Neural progenitor cell (in vitro differentiated cells): Measurements from ENCODE around the gene MGMT. TPM values are rescaled to one million over a fixed set of nuclear protein-coding genes. Genes with fewer than 3 reads are reported as not detected.

Source experiments
- DNase-seq: peaks from one replicate; pipeline ENCODE4 v3.0.0-alpha.2; 2016; ENCODE audit warnings: low spot score
- H2AFZ ChIP-seq: fragments of 200-600 bp; sonication (generic); replicated peaks from 2 replicates; pipeline ENCODE4 v1.6.1; 2016; ENCODE audit warnings: antibody characterized with exemption
- H3F3A ChIP-seq: fragments of 200-600 bp; sonication (generic); 2 replicates; pipeline ENCODE4 v1.6.1; 2016; ENCODE audit warnings: antibody characterized with exemption, low read depth
- H3K27ac ChIP-seq: fragments of 200-600 bp; sonication (generic); 2 replicates; pipeline ENCODE4 v1.5.1; 2016; ENCODE audit warnings: mild to moderate bottlenecking
- H3K27me3 ChIP-seq: fragments of 200-600 bp; sonication (generic); 2 replicates; pipeline ENCODE4 v1.6.1; 2016; ENCODE audit warnings: mild to moderate bottlenecking, moderate library complexity
- H3K36me3 ChIP-seq: fragments of 200-600 bp; sonication (generic); 2 replicates; pipeline ENCODE4 v1.5.1; 2016
- H3K4me1 ChIP-seq: fragments of 200-600 bp; sonication (generic); 2 replicates; pipeline ENCODE4 v1.6.1; 2016; ENCODE audit warnings: mixed run types
- H3K4me2 ChIP-seq: fragments of 200-600 bp; sonication (generic); 2 replicates; pipeline ENCODE4 v1.6.1; 2016
- H3K4me3 ChIP-seq: fragments of 200-600 bp; sonication (generic); 2 replicates; pipeline ENCODE4 v1.5.1; 2016
- H3K79me2 ChIP-seq: fragments of 200-600 bp; sonication (generic); 2 replicates; pipeline ENCODE4 v1.6.1; 2016; ENCODE audit warnings: low read depth
- H3K9ac ChIP-seq: fragments of 200-600 bp; sonication (generic); 2 replicates; pipeline ENCODE4 v1.6.1; 2016
- H3K9me3 ChIP-seq: fragments of 200-600 bp; sonication (generic); 2 replicates; pipeline ENCODE4 v1.5.1; 2016; ENCODE audit warnings: low read depth
- H4K20me1 ChIP-seq: fragments of 200-600 bp; sonication (generic); 2 replicates; pipeline ENCODE4 v1.6.1; 2016; ENCODE audit warnings: low read depth
- H3K27ac Mint-ChIP-seq: 3 replicates; pipeline ENCODE4 v1.8.0; 2021; ENCODE audit warnings: mixed read lengths
- H3K27me3 Mint-ChIP-seq: 2 replicates; pipeline ENCODE4 v1.8.0; 2022; ENCODE audit warnings: low read depth, mild to moderate bottlenecking, inconsistent platforms, moderate library complexity, mixed read lengths; ENCODE audit not compliant: insufficient read depth
- H3K36me3 Mint-ChIP-seq: 3 replicates; pipeline ENCODE4 v1.8.0; 2021; ENCODE audit warnings: mixed read lengths
- H3K4me1 Mint-ChIP-seq: 3 replicates; pipeline ENCODE4 v1.8.0; 2021; ENCODE audit warnings: mixed read lengths
- H3K4me3 Mint-ChIP-seq: 3 replicates; pipeline ENCODE4 v1.8.0; 2021; ENCODE audit warnings: mild to moderate bottlenecking, moderate library complexity, mixed read lengths
- H3K9me3 Mint-ChIP-seq: 3 replicates; pipeline ENCODE4 v1.8.0; 2020; ENCODE audit warnings: mixed read lengths
- CTCF ChIP-seq: fragments of 200-600 bp; sonication (generic); IDR thresholded peaks from 2 replicates; pipeline ENCODE4 v1.5.1; 2017; ENCODE audit warnings: antibody characterized with exemption, mild to moderate bottlenecking
- EZH2 ChIP-seq: fragments of 200-600 bp; sonication (generic); IDR thresholded peaks from 2 replicates; pipeline ENCODE4 v1.6.1; 2017; ENCODE audit warnings: antibody characterized with exemption, mild to moderate bottlenecking, moderate library complexity
- EZH2phosphoT487 ChIP-seq: fragments of 200-600 bp; sonication (generic); IDR thresholded peaks from 2 replicates; pipeline ENCODE4 v1.6.1; 2017; ENCODE audit warnings: antibody characterized with exemption
- total RNA-seq: library from RNA; depleted of rRNA; stranded (reverse); fragments of >200 nt; gene quantifications from 2 replicates; pipeline ENCODE4 v1.2.3, GENCODE V29; 2015; ENCODE audit warnings: low replicate concordance

MGMT gene
- total RNA-seq, 1 donor from 2014 or later, result 17.5 TPM

GRCh38 chr10:129516846-129517679, 50.0 kb downstream of the MGMT start:
- H3K36me3 Mint-ChIP-seq, result no peaks in the 10 kb centered on the region
- peaks cover 5% of the 10 kb centered on the region for H3K4me1 Mint-ChIP-seq
- no peak overlapping the region for H3K27ac Mint-ChIP-seq
- H3K9me3 Mint-ChIP-seq, result peaks cover 5% of the 10 kb centered on the region
- H3K4me1 ChIP-seq, result no peaks in the 10 kb centered on the region
- no peak for DNase-seq
- no peak overlapping the region for H3K4me3 ChIP-seq
- H3K27me3 Mint-ChIP-seq, result peaks cover 3% of the 10 kb centered on the region
- H3K79me2 ChIP-seq, result no peaks in the 10 kb centered on the region
- TF ChIP-seq CTCF, result no peak
- no peak for TF ChIP-seq EZH2phosphoT487
- TF ChIP-seq EZH2, result no peak
- no peak overlapping the region for H3K4me3 Mint-ChIP-seq
- H3F3A ChIP-seq, result no peaks in the 10 kb centered on the region
- no peak overlapping the region for H3K4me2 ChIP-seq
- no peak overlapping the region for H3K27ac ChIP-seq
- no peaks in the 10 kb centered on the region for H3K36me3 ChIP-seq
- no peaks in the 10 kb centered on the region for H3K9me3 ChIP-seq
- H4K20me1 ChIP-seq, result peaks cover 6% of the 10 kb centered on the region
- no peak overlapping the region for H2AFZ ChIP-seq
- H3K27me3 ChIP-seq, result no peaks in the 10 kb centered on the region
- no peak overlapping the region for H3K9ac ChIP-seq

GRCh38 chr10:129517680-129518057, 50.6 kb downstream of the MGMT start:
- Mint-ChIP-seq H3K36me3 (no peaks in the 10 kb centered on the region), H3K4me3 (no peak overlapping the region), H3K4me1 (peaks cover 5% of the 10 kb centered on the region), H3K27me3 (peaks cover 3% of the 10 kb centered on the region), H3K27ac (no peak overlapping the region), H3K9me3 (peaks cover 2% of the 10 kb centered on the region)
- peaks cover 6% of the 10 kb centered on the region for H4K20me1 ChIP-seq
- H3K9me3 ChIP-seq, result no peaks in the 10 kb centered on the region
- no peak overlapping the region for H3K9ac ChIP-seq
- H2AFZ ChIP-seq, result no peak overlapping the region
- H3K4me1 ChIP-seq, result no peaks in the 10 kb centered on the region
- H3K27me3 ChIP-seq, result no peaks in the 10 kb centered on the region
- no peak for TF ChIP-seq EZH2phosphoT487
- H3K4me3 ChIP-seq, result no peak overlapping the region
- no peak overlapping the region for H3K4me2 ChIP-seq
- H3K27ac ChIP-seq, result no peak overlapping the region
- no peak for DNase-seq
- H3K79me2 ChIP-seq, result no peaks in the 10 kb centered on the region
- H3F3A ChIP-seq, result no peaks in the 10 kb centered on the region
- no peaks in the 10 kb centered on the region for H3K36me3 ChIP-seq

DNA sequence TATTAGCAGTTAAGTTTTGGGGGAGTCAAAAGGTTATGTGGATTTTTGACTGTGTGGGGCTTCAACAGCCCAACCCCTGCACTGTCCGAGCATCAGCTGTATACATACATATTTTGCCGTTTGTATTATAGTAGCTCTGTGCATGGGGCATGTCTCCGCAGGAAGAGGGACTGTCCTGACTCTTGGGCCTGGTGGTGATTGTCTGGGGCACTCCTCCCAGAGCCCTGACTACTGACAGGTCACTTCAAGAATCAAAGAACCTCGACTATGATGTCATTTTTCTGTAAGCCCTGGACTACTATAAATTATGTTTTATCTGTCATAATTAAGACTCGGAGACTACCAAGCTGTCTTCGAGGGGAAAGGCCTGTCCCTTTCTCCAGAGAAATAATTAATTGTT, 51.8 kb downstream of the MGMT start:
- Mint-ChIP-seq H3K4me1 (peaks cover 5% of the 10 kb centered on the region), H3K4me3 (no peak overlapping the region), H3K36me3 (no peaks in the 10 kb centered on the region), H3K27ac (no peak overlapping the region), H3K27me3 (peaks cover 3% of the 10 kb centered on the region), H3K9me3 (peaks cover 2% of the 10 kb centered on the region)
- DNase-seq, result no peak
- no peak overlapping the region for H3K4me2 ChIP-seq
- no peaks in the 10 kb centered on the region for H3K9me3 ChIP-seq
- TF ChIP-seq CTCF (no peak), EZH2phosphoT487 (no peak), EZH2 (no peak)
- no peak overlapping the region for H3K9ac ChIP-seq
- no peaks in the 10 kb centered on the region for H3K27me3 ChIP-seq
- H3F3A ChIP-seq, result no peaks in the 10 kb centered on the region
- H3K4me3 ChIP-seq, result no peak overlapping the region
- no peaks in the 10 kb centered on the region for H3K36me3 ChIP-seq
- no peak overlapping the region for H3K27ac ChIP-seq
- H3K79me2 ChIP-seq, result no peaks in the 10 kb centered on the region
- no peaks in the 10 kb centered on the region for H4K20me1 ChIP-seq
- H2AFZ ChIP-seq, result no peak overlapping the region
- H3K4me1 ChIP-seq, result no peaks in the 10 kb centered on the region

DNA sequence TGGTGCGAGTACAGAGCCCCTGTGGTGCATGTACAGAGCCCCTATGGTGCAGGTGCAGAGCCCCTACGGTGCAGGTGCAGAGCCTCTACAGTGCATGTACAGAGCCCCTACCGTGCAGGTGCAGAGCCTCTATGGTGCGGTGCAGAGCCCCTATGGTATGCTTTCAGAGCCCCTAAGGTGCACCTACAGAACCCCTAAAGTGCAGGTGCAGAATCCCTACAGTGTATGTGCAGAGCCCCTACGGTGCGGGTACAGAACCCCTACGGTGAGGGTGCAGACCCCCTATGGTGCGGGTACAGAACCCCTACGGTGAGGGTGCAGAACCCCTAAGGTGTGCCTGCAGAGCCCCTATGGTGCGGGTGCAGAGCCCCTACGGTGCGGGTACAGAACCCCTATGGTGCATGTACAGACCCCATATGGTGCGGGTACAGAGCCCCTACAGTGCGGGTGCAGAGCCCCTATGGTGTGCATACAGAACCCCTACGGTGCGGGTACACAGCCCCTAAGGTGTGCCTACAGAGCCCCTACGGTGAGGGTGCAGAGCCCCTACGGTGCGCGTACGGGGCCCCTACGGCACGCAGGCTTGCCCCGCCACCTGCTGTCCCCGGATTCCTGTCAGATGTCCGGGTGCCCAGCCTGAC, 53.5 kb downstream of the MGMT start:
- TF ChIP-seq CTCF (no peak), EZH2phosphoT487 (no peak), EZH2 (no peak)
- H3K36me3 Mint-ChIP-seq, result no peaks in the 10 kb centered on the region
- H3K4me3 ChIP-seq, result no peak overlapping the region
- H3F3A ChIP-seq, result no peaks in the 10 kb centered on the region
- H3K4me1 ChIP-seq, result no peaks in the 10 kb centered on the region
- no peak overlapping the region for H3K27ac Mint-ChIP-seq
- H2AFZ ChIP-seq, result no peak overlapping the region
- H3K27me3 Mint-ChIP-seq, result peaks cover 3% of the 10 kb centered on the region
- H3K36me3 ChIP-seq, result no peaks in the 10 kb centered on the region
- no peak overlapping the region for H3K9ac ChIP-seq
- H3K9me3 ChIP-seq, result no peaks in the 10 kb centered on the region
- no peaks in the 10 kb centered on the region for H3K27me3 ChIP-seq
- H4K20me1 ChIP-seq, result no peaks in the 10 kb centered on the region
- peaks cover 2% of the 10 kb centered on the region for H3K9me3 Mint-ChIP-seq
- no peaks in the 10 kb centered on the region for H3K79me2 ChIP-seq
- no peak overlapping the region for H3K27ac ChIP-seq
- H3K4me2 ChIP-seq, result no peak overlapping the region
- H3K4me3 Mint-ChIP-seq, result no peak overlapping the region
- H3K4me1 Mint-ChIP-seq, result peaks cover 15% of the 10 kb centered on the region
- no peak for DNase-seq
